Tibial nerve (tissue), 4 donors: Measurements from ENCODE around the gene ZBTB17. TPM values are rescaled to one million over a fixed set of nuclear protein-coding genes. Genes with fewer than 3 reads are reported as not detected.

Source experiments
- DNase-seq, 2 donors: peaks; one replicate each; pipeline ENCODE4 v3.0.0-alpha.2; 2019; ENCODE audit warnings: low spot score in 2 of 2
- H3K27ac ChIP-seq, 4 donors: fragments of 200-600 bp; sonication (generic) in 3 of 4; one replicate each; pipeline ENCODE4 v1.5.1; 2017 to 2019; ENCODE audit warnings: mild to moderate bottlenecking in 1 of 4
- H3K27me3 ChIP-seq, 2 donors: fragments of 200-600 bp; sonication (generic) in 1 of 2; one replicate each; pipeline versions ENCODE4 v1.5.1 to v1.6.0; 2017 to 2019
- H3K36me3 ChIP-seq, 3 donors: fragments of 200-600 bp; sonication (generic); one replicate each; pipeline ENCODE4 v1.5.1; 2018 to 2019
- H3K4me1 ChIP-seq, 4 donors: fragments of 200-600 bp; sonication (generic) in 3 of 4; one replicate each; pipeline ENCODE4 v1.5.1; 2017 to 2019
- H3K4me3 ChIP-seq, 4 donors: fragments of 200-600 bp; sonication (generic) in 3 of 4; one replicate each; pipeline ENCODE4 v1.5.1; 2017 to 2019; ENCODE audit warnings: mild to moderate bottlenecking in 1 of 4, moderate library complexity in 1 of 4
- H3K9me3 ChIP-seq, 4 donors: fragments of 200-600 bp; sonication (generic) in 3 of 4; one replicate each; pipeline ENCODE4 v1.5.1; 2017 to 2019
- CTCF ChIP-seq, 5 experiments: fragments of 200-600 bp in 3 of 5; fragments of 450-650 bp in 2 of 5; sonication (generic) in 3 of 5; IDR thresholded peaks; one replicate each; pipeline ENCODE4 v1.5.1; 2016 to 2019; ENCODE audit warnings: antibody characterized with exemption in 5 of 5, mild to moderate bottlenecking in 3 of 5, moderate library complexity in 2 of 5
- EP300 ChIP-seq, 2 donors: sonication (generic); formaldehyde crosslinking; IDR thresholded peaks; one replicate each; pipeline ENCODE4 v1.6.1; 2017; ENCODE audit warnings: antibody characterized with exemption in 2 of 2, mild to moderate bottlenecking in 1 of 2
- POLR2A ChIP-seq, 2 donors: fragments of 450-650 bp; IDR thresholded peaks; one replicate each; pipeline ENCODE4 v1.6.1; 2017; ENCODE audit warnings: antibody characterized with exemption in 2 of 2, mild to moderate bottlenecking in 2 of 2, moderate library complexity in 2 of 2
- WGBS, 2 donors: methylation state at CpG; one replicate each; pipeline ENCODE4 v1.1.5; 2018; 5-methylcytosine and 5-hydroxymethylcytosine counted together
- total RNA-seq, 4 donors: library from RNA; depleted of rRNA; stranded (reverse); fragments of >200 nt; gene quantifications; one replicate each; pipeline ENCODE4 v1.1.0, GENCODE V29; 2016

Gene ZBTB17
- total RNA-seq, 4 donors from 2014 or later, result 34.5 to 85.2 (median 52.4) TPM

- no peaks in the 10 kb centered on the region for H3K9me3 ChIP-seq
- peak overlapping the region in 3 of 4 donors; percentile 88 to 94 (median 92) for H3K27ac ChIP-seq
- WGBS, 2 donors, result 56 to 64% methylated on average over 20 to 23 of the region's 23 CpGs
- DNase-seq, result no peak
- H3K36me3 ChIP-seq, result peaks cover 0 to 19% (median 0%) of the 10 kb centered on the region in 3 donors
- no peak overlapping the region for H3K4me3 ChIP-seq
- H3K27me3 ChIP-seq, result no peaks in the 10 kb centered on the region
- H3K4me1 ChIP-seq, result peaks cover 8 to 65% (median 52%) of the 10 kb centered on the region in 4 donors
- TF ChIP-seq CTCF (IDR thresholded peaks at IDR 0.05) (no peak), EP300 (IDR thresholded peaks at IDR 0.05) (no peak), POLR2A (IDR thresholded peaks at IDR 0.05) (no peak)
These were observed 24.4 kb downstream of the ZBTB17 start for GRCh38 chr1:15951341-15952153.

GRCh38 chr1:15950763-15951295, 25.1 kb downstream of the ZBTB17 start:
- WGBS, 2 donors, result 46 to 54% methylated on average over 9 to 10 of the region's 10 CpGs
- peak in 1 of 2 donors; percentile 52 for DNase-seq
- Histone ChIP-seq H3K36me3 (peaks cover 0 to 26% (median 0%) of the 10 kb centered on the region in 3 donors), H3K4me1 (peaks cover 8 to 65% (median 52%) of the 10 kb centered on the region in 4 donors), H3K4me3 (no peak overlapping the region), H3K27me3 (no peaks in the 10 kb centered on the region), H3K9me3 (no peaks in the 10 kb centered on the region), H3K27ac (peak overlapping the region; percentile 49 to 94 (median 90))
- TF ChIP-seq EP300 (IDR thresholded peaks at IDR 0.05) (peak in 1 of 2 donors; percentile 70), CTCF (IDR thresholded peaks at IDR 0.05) (no peak)

DNA sequence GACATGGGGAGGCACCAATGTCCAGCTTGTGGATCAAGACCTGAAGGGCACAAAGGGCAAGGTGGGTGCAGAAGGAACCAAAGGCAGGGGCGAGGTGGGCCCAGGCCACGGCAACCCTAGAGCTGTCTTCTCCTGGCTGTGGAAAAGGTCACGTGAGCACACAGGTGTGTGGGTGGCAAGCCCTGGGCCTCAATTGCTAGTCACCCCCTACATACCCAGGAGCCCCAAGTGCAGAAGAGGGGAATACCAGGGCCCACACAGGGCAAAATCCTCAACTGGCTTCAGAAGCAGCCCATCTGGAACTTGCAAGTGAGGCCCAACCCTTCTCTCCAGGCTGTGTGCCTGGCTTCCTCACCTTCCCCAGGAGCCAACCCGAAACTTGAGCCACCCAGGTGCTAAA, 25.6 kb downstream of the ZBTB17 start:
- H3K36me3 ChIP-seq, result peaks cover 0 to 31% (median 3%) of the 10 kb centered on the region in 3 donors
- H3K27me3 ChIP-seq, result no peaks in the 10 kb centered on the region
- peaks cover 8 to 65% (median 52%) of the 10 kb centered on the region in 4 donors for H3K4me1 ChIP-seq
- no peak overlapping the region for H3K4me3 ChIP-seq
- no peak for DNase-seq
- peak overlapping the region; percentile 49 to 94 (median 90) for H3K27ac ChIP-seq
- WGBS, 2 donors, result 89% methylated on average over 3 of the region's 4 CpGs; no CpG with 5 or more reads in 1 of the 2 donors
- no peaks in the 10 kb centered on the region for H3K9me3 ChIP-seq
- TF ChIP-seq POLR2A (IDR thresholded peaks at IDR 0.05), result no peak
- no peak for TF ChIP-seq EP300 (IDR thresholded peaks at IDR 0.05)
- TF ChIP-seq CTCF (IDR thresholded peaks at IDR 0.05), result no peak

DNA sequence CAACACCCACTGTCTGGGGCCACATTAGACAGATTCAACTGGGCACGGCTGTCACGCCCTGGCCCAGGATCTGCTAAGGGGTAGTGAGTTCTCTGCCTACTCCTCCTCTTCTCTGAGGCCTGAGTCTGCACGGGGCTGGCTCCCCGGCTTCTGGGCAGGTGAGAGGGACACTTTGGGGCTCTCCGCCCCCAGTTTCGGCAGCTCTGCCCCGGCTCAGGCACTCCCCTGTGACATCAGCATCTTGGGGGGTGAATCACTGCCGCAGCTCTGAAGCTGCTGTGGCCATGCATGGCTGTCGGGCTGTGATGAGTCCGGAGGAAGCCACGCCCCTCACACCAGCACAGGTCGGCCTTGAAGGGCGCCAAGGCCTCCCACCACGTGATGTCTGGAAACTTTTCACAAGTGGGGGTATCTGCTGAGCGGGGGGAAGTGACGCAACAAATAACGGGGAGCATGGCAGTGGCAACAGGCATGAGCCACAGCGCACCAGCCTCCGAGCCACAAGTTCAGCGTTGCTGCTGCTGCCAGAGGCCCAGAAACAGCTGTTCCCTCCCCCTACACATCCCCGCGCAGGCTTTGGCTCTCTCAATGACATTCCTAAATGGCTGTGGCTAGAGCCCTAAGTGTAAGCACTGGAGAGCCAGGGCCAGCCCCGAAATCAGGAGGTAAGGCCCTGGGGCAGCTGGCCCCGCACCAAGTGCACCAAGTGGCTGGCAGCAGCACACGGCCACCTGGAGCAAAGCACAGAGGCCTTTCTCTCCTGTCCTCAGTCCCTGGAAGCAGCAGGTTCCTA, 26.3 kb downstream of the ZBTB17 start:
- 16 to 49% methylated on average over 3 to 16 of the region's 25 CpGs for WGBS, 2 donors
- Histone ChIP-seq H3K27ac (peak overlapping the region; percentile 49 to 94 (median 90)), H3K4me3 (peak overlapping the region in 2 of 4 donors; percentile 20 to 32), H3K36me3 (peaks cover 0 to 38% (median 6%) of the 10 kb centered on the region in 3 donors), H3K4me1 (peaks cover 8 to 65% (median 52%) of the 10 kb centered on the region in 4 donors), H3K27me3 (no peaks in the 10 kb centered on the region), H3K9me3 (no peaks in the 10 kb centered on the region)
- TF ChIP-seq EP300 (IDR thresholded peaks at IDR 0.05) (peak; percentile 40 to 78), POLR2A (IDR thresholded peaks at IDR 0.05) (peak in 1 of 2 donors; percentile 27), CTCF (IDR thresholded peaks at IDR 0.05) (no peak)
- DNase-seq, result peak; percentile 82 to 85
